GM21528 (cell line): ENCODE measurements around the gene SP140L.

Source experiments
- ATAC-seq: cut with Tn5 transposase; IDR thresholded peaks from one replicate; pipeline ENCODE4 v1.9.1; 2021; ENCODE audit warnings: mild to moderate bottlenecking, moderate library complexity; ENCODE audit not compliant: unreplicated experiment, low FRiP score

SP140L gene

GRCh38 chr2:230449901-230450467 lies 123.0 kb downstream of the SP140L start:
- ATAC-seq: no peak

- no peak for ATAC-seq
Observed at GRCh38 chr2:230453006-230453405, 126.0 kb downstream of the SP140L start.
